Measurements from ENCODE around the gene SDCBP2. TPM values are rescaled to one million over a fixed set of nuclear protein-coding genes. Genes with fewer than 3 reads are reported as not detected.
A peak's percentile ranks its signal among the peaks of the same experiment; 100 is the strongest.

Gene SDCBP2
- total RNA-seq, 1 donor from 2014 or later = 4.0 TPM

- peak; percentile 71 to 78 for DNase-seq (ENCODE audit: low read depth in 2 of 2)
These were observed 15.5 kb downstream of the SDCBP2 start for GRCh38 chr20:1313236-1313964.

- DNase-seq (ENCODE audit: low read depth in 2 of 2) = no peak
These were observed 16.1 kb downstream of the SDCBP2 start for GRCh38 chr20:1312904-1313235.

- no peak for DNase-seq (ENCODE audit: low read depth in 2 of 2)
These were observed 16.6 kb downstream of the SDCBP2 start for GRCh38 chr20:1312308-1312707.

GRCh38 chr20:1310506-1311190 is 18.3 kb downstream of the SDCBP2 start:
- no peak for DNase-seq (ENCODE audit: low read depth in 2 of 2)

- DNase-seq (ENCODE audit: low read depth in 2 of 2) = no peak
These were observed 18.9 kb downstream of the SDCBP2 start for GRCh38 chr20:1310071-1310470.

- DNase-seq (ENCODE audit: low read depth in 2 of 2) = no peak
These were observed 19.5 kb downstream of the SDCBP2 start for GRCh38 chr20:1309439-1309847.

GRCh38 chr20:1308702-1309095 is 20.2 kb downstream of the SDCBP2 start:
- DNase-seq (ENCODE audit: low read depth in 2 of 2) = no peak

- DNase-seq (ENCODE audit: low read depth in 2 of 2) = no peak
These were observed 20.8 kb downstream of the SDCBP2 start for GRCh38 chr20:1308067-1308701.

- no peak for DNase-seq (ENCODE audit: low read depth in 2 of 2)
These were observed 21.4 kb downstream of the SDCBP2 start for GRCh38 chr20:1307571-1307971.

- no peak for DNase-seq (ENCODE audit: low read depth in 2 of 2)
These were observed 21.8 kb downstream of the SDCBP2 start for GRCh38 chr20:1307171-1307570.

- DNase-seq (ENCODE audit: low read depth in 2 of 2) = no peak
These were observed 22.4 kb downstream of the SDCBP2 start for GRCh38 chr20:1306316-1307135.

- no peak for DNase-seq (ENCODE audit: low read depth in 2 of 2)
These were observed 23.2 kb downstream of the SDCBP2 start for GRCh38 chr20:1305712-1306111.

GRCh38 chr20:1304710-1305515 is 24.0 kb downstream of the SDCBP2 start:
- no peak for DNase-seq (ENCODE audit: low read depth in 2 of 2)

- no peak for DNase-seq (ENCODE audit: low read depth in 2 of 2)
These were observed 26.0 kb downstream of the SDCBP2 start for GRCh38 chr20:1302685-1303541.

GRCh38 chr20:1301031-1301529 is 27.9 kb downstream of the SDCBP2 start:
- peak in 1 of 2 donors; percentile 53 for DNase-seq (ENCODE audit: low read depth in 2 of 2)

GRCh38 chr20:1300083-1300840 is 28.7 kb downstream of the SDCBP2 start:
- no peak for DNase-seq (ENCODE audit: low read depth in 2 of 2)

- DNase-seq (ENCODE audit: low read depth in 2 of 2) = no peak
These were observed 29.4 kb downstream of the SDCBP2 start for GRCh38 chr20:1299522-1299921.

- DNase-seq (ENCODE audit: low read depth in 2 of 2) = no peak
These were observed 29.9 kb downstream of the SDCBP2 start for GRCh38 chr20:1298888-1299511.

GRCh38 chr20:1298166-1298565 is 30.8 kb downstream of the SDCBP2 start:
- no peak for DNase-seq (ENCODE audit: low read depth in 2 of 2)

All from dermis microvascular lymphatic vessel endothelial cell (primary cell).